ENCODE measurements around the gene DHX9. TPM values are rescaled to one million over a fixed set of nuclear protein-coding genes. Genes with fewer than 3 reads are reported as not detected.

The DHX9 gene
- total RNA-seq, 1 donor from 2014 or later, result 61.9 TPM

- Histone ChIP-seq H3K27ac (replicated peaks) (no peak overlapping the region), H3K9me3 (replicated peaks) (no peaks in the 10 kb centered on the region), H3K4me1 (no peaks in the 10 kb centered on the region), H3K27me3 (ENCODE audit: low read depth) (no peaks in the 10 kb centered on the region), H3K4me3 (no peak overlapping the region), H3K36me3 (peaks cover 100% of the 10 kb centered on the region)
- intact Hi-C loops (cut with micrococcal nuclease), result no loop called here
- TF ChIP-seq, protein P1, sequence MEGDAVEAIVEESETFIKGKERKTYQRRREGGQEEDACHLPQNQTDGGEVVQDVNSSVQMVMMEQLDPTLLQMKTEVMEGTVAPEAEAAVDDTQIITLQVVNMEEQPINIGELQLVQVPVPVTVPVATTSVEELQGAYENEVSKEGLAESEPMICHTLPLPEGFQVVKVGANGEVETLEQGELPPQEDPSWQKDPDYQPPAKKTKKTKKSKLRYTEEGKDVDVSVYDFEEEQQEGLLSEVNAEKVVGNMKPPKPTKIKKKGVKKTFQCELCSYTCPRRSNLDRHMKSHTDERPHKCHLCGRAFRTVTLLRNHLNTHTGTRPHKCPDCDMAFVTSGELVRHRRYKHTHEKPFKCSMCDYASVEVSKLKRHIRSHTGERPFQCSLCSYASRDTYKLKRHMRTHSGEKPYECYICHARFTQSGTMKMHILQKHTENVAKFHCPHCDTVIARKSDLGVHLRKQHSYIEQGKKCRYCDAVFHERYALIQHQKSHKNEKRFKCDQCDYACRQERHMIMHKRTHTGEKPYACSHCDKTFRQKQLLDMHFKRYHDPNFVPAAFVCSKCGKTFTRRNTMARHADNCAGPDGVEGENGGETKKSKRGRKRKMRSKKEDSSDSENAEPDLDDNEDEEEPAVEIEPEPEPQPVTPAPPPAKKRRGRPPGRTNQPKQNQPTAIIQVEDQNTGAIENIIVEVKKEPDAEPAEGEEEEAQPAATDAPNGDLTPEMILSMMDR (IDR thresholded peaks at IDR 0.05; ENCODE audit: borderline replicate concordance), result no peak
- no peak for DNase-seq
Observed at GRCh38 chr1:182877842-182878241, 38.7 kb downstream of the DHX9 start.

- DNase-seq, result no peak
- TF ChIP-seq, protein P1 (IDR thresholded peaks at IDR 0.05; ENCODE audit: borderline replicate concordance), result no peak
- no peak overlapping the region for H3K4me3 ChIP-seq
- intact Hi-C loops (cut with micrococcal nuclease), result loop anchor here (5.0 kb wide), 1 partner anchor 247 kb away; no protein-coding TSS in a partner anchor
- no peak overlapping the region for H3K27ac ChIP-seq (replicated peaks)
- H3K4me1 ChIP-seq, result no peaks in the 10 kb centered on the region
- H3K36me3 ChIP-seq, result peaks cover 96% of the 10 kb centered on the region
- H3K27me3 ChIP-seq (ENCODE audit: low read depth), result no peaks in the 10 kb centered on the region
- H3K9me3 ChIP-seq (replicated peaks), result no peaks in the 10 kb centered on the region
Observed at GRCh38 chr1:182884872-182885271, 45.7 kb downstream of the DHX9 start.

DNA sequence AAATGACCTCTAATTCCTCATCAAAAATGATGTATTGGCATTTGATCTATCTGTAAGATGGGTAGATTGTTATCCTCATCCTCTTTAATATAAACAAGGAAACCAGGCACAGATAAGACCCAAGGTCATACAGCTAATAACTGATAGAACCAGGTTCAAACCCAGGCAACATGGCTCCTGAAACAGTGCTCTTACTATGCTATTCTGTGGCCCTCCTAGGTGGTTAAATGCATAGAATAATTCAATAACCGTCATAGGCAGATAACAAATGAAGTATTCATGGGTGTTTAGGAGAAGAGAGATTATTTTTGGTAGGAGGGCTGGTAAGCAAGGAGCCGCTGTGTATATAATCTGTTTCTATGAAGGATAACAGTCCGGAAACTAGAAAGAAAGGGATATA lies 46.4 kb downstream of the DHX9 start:
- intact Hi-C loops (cut with micrococcal nuclease), result no loop called here
- TF ChIP-seq, protein P1 (IDR thresholded peaks at IDR 0.05; ENCODE audit: borderline replicate concordance), result no peak

GRCh38 chr1:182886985-182887384 lies 47.8 kb downstream of the DHX9 start:
- peaks cover 75% of the 10 kb centered on the region for H3K36me3 ChIP-seq
- intact Hi-C loops (cut with micrococcal nuclease), result no loop called here

More for the DNA sequence above, 46.4 kb downstream of the DHX9 start:
- no peaks in the 10 kb centered on the region for H3K9me3 ChIP-seq (replicated peaks)
- H3K4me1 ChIP-seq, result no peaks in the 10 kb centered on the region
- peaks cover 89% of the 10 kb centered on the region for H3K36me3 ChIP-seq
- H3K27me3 ChIP-seq (ENCODE audit: low read depth), result no peaks in the 10 kb centered on the region
- H3K27ac ChIP-seq (replicated peaks), result no peak overlapping the region
- DNase-seq, result no peak
- no peak overlapping the region for H3K4me3 ChIP-seq

DNA sequence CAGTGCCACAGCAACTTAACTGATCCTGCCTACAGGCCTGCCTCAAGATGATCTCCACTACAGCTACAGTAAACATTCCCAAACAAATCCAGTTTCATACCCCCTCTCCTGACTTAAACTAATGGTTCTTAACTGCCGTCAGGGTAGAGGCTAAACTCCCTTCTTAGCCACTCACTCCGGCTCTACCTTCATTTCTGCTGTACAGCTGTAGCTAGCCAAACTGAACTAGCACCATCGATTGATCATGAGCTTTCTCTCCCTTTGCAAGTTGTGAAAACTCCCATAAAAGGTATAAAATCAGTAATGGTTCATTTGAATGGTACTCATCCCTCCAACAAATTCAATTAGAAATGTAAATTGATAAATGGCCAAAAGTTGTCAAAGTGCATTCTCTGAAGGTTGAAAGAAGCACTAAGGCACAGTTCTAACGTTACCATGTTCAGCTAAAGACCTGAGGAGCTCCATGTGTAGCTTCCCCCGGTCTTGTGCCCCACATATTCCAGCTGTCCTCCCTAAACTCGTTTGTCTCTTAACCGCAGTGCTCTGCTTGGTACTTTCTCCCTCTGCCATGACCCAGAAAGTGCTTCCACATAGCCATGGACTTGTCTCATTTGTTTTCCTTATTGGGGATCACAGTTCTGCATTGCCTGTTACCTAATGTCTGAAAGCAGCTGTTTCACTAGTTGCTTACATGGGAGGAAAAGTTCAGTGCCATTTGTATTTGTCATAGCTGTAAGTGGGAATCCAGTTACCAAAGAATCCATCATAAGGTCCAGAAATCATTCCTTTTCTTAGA lies 49.8 kb downstream of the DHX9 start:
- Histone ChIP-seq H3K27ac (replicated peaks) (no peak overlapping the region), H3K36me3 (peaks cover 55% of the 10 kb centered on the region), H3K4me3 (no peak overlapping the region), H3K9me3 (replicated peaks) (no peaks in the 10 kb centered on the region), H3K27me3 (ENCODE audit: low read depth) (no peaks in the 10 kb centered on the region), H3K4me1 (no peaks in the 10 kb centered on the region)
- TF ChIP-seq, protein P1 (IDR thresholded peaks at IDR 0.05; ENCODE audit: borderline replicate concordance), result no peak
- intact Hi-C loops (cut with micrococcal nuclease), result no loop called here
- no peak for DNase-seq

More at GRCh38 chr1:182886985-182887384, 47.8 kb downstream of the DHX9 start:
- Histone ChIP-seq H3K9me3 (replicated peaks) (no peaks in the 10 kb centered on the region), H3K27me3 (ENCODE audit: low read depth) (no peaks in the 10 kb centered on the region), H3K27ac (replicated peaks) (no peak overlapping the region), H3K4me1 (no peaks in the 10 kb centered on the region), H3K4me3 (no peak overlapping the region)
- no peak for DNase-seq
- TF ChIP-seq, protein P1 (IDR thresholded peaks at IDR 0.05; ENCODE audit: borderline replicate concordance), result no peak
